A673 (cell line): ENCODE measurements around the gene GANC. TPM values are rescaled to one million over a fixed set of nuclear protein-coding genes. Genes with fewer than 3 reads are reported as not detected.

ENCODE experiments used
- BruUV-seq: library from RNA; stranded (reverse); fragments of 400-500 nt; replicated peaks from 2 replicates; lab custom pipeline; 2021; lab: Mats Ljungman, UMichigan
- CTCF ChIA-PET: fragments of 300-600 bp; sonication (Branson Sonifier 250); formaldehyde crosslinking; loops from one replicate; lab custom pipeline; 2022; ENCODE audit warnings: antibody characterized with exemption; lab: Charles Lee
- POLR2A ChIA-PET: fragments of 300-600 bp; sonication (Branson Sonifier 250); formaldehyde crosslinking; loops from one replicate; lab custom pipeline; 2022; ENCODE audit warnings: antibody characterized with exemption; ENCODE audit not compliant: low non-redundant PET; lab: Charles Lee
- DNase-seq: peaks from one replicate; pipeline ENCODE4 v3.0.0-alpha.2; 2015; ENCODE audit warnings: low spot score
- H3K27ac ChIP-seq: fragments of 200-600 bp; sonication (generic); 2 replicates; pipeline ENCODE4 v1.5.1; 2016; ENCODE audit warnings: mixed run types, low read depth, mild to moderate bottlenecking, mixed read lengths, antibody characterized with exemption, low read length; ENCODE audit not compliant: poor library complexity, severe bottlenecking
- H3K27me3 ChIP-seq: fragments of 200-600 bp; sonication (generic); replicated peaks from 2 replicates; pipeline ENCODE4 v1.6.1; 2017; ENCODE audit warnings: mixed run types, low read depth, mild to moderate bottlenecking, mixed read lengths, antibody characterized with exemption, low read length; ENCODE audit not compliant: insufficient read depth, poor library complexity
- H3K36me3 ChIP-seq: fragments of 200-600 bp; sonication (generic); 2 replicates; pipeline ENCODE4 v1.6.1; 2016; ENCODE audit warnings: mixed run types, mild to moderate bottlenecking, mixed read lengths, antibody characterized with exemption, low read length; ENCODE audit not compliant: insufficient read depth, poor library complexity, severe bottlenecking
- H3K4me1 ChIP-seq: fragments of 200-600 bp; sonication (generic); 2 replicates; pipeline ENCODE4 v1.6.1; 2017; ENCODE audit warnings: mixed run types, mild to moderate bottlenecking, mixed read lengths, antibody characterized with exemption, low read length; ENCODE audit not compliant: insufficient read depth, poor library complexity, severe bottlenecking
- H3K4me3 ChIP-seq: fragments of 200-600 bp; sonication (generic); 2 replicates; pipeline ENCODE4 v1.5.1; 2016; ENCODE audit warnings: low read depth, mixed run types, mild to moderate bottlenecking, mixed read lengths, low read length; ENCODE audit not compliant: poor library complexity, severe bottlenecking
- H3K9me3 ChIP-seq: fragments of 200-600 bp; sonication (generic); 2 replicates; pipeline ENCODE4 v1.6.1; 2016; ENCODE audit warnings: mixed run types, low read depth, mild to moderate bottlenecking, mixed read lengths, antibody characterized with exemption, low read length; ENCODE audit not compliant: poor library complexity, severe bottlenecking
- EZH2 ChIP-seq: fragments of 200-600 bp; sonication (generic); IDR thresholded peaks from 2 replicates; pipeline ENCODE4 v1.6.1; 2017; ENCODE audit warnings: borderline replicate concordance, low read depth, mild to moderate bottlenecking, mixed read lengths, antibody characterized with exemption, low read length; ENCODE audit not compliant: poor library complexity, severe bottlenecking
- intact Hi-C: fragments of 100-400 bp; cut with micrococcal nuclease; formaldehyde crosslinking; loops from one replicate; pipeline ENCODE4 v1.10.0; 2022; ENCODE audit not compliant: unreplicated experiment
- total RNA-seq: library from RNA; stranded (reverse); gene quantifications from 2 replicates; pipeline ENCODE4 v1.2.3, GENCODE V29; 2021
- TF ChIP-seq, protein P1 (sequence below): fragments of 300-800, 200-600 bp; sonication (generic); conservative IDR thresholded peaks from 2 replicates; pipeline ENCODE4 v1.5.1; 2017; ENCODE audit warnings: low read depth, mild to moderate bottlenecking, antibody characterized with exemption, low read length, moderate library complexity, mixed read lengths

GANC gene
- total RNA-seq, 1 experiment from 2014 or later = 28.2 TPM

DNA sequence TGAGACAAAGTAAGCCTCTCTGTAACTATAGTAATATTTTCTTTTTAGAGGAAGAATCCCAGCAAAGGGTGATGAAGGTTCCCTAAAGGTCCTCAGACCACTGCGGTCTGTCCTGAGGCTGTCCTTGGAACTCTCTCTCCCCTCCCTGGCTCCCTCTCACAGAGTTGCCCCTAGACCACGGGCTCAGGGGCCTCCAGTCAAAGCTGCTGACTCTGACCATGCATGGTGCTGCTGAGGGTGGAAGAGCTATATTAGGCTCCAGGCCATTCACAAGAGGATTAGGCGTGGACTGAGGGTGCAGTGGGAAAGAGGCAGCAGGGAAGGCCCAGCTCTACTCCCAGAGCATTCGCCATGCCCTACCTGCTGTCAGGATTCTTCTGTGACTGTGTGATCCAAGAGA, 100.9 kb downstream of the GANC start:
- POLR2A ChIA-PET = no interaction called here
- intact Hi-C loops = loop anchor here (10.0 kb wide), 1 partner anchor 59 kb away; no protein-coding TSS in a partner anchor
- no TSS peak for BruUV-seq

GRCh38 chr15:42374810-42375209, 101.8 kb downstream of the GANC start:
- CTCF ChIA-PET = interaction anchor here (0.6 to 0.7 kb wide), 2 partner anchors 10 to 176 kb away, joined by 6 to 9 read pairs; no protein-coding TSS in a partner anchor
- TF ChIP-seq, protein P1, sequence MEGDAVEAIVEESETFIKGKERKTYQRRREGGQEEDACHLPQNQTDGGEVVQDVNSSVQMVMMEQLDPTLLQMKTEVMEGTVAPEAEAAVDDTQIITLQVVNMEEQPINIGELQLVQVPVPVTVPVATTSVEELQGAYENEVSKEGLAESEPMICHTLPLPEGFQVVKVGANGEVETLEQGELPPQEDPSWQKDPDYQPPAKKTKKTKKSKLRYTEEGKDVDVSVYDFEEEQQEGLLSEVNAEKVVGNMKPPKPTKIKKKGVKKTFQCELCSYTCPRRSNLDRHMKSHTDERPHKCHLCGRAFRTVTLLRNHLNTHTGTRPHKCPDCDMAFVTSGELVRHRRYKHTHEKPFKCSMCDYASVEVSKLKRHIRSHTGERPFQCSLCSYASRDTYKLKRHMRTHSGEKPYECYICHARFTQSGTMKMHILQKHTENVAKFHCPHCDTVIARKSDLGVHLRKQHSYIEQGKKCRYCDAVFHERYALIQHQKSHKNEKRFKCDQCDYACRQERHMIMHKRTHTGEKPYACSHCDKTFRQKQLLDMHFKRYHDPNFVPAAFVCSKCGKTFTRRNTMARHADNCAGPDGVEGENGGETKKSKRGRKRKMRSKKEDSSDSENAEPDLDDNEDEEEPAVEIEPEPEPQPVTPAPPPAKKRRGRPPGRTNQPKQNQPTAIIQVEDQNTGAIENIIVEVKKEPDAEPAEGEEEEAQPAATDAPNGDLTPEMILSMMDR = no peak
- TF ChIP-seq EZH2 = no peak
- Histone ChIP-seq H3K4me3 (no peak overlapping the region), H3K4me1 (no peaks in the 10 kb centered on the region), H3K36me3 (no peaks in the 10 kb centered on the region), H3K27ac (no peak overlapping the region), H3K27me3 (no peaks in the 10 kb centered on the region), H3K9me3 (no peaks in the 10 kb centered on the region)
- intact Hi-C loops = loop anchor here (10.0 kb wide), 1 partner anchor 60 kb away; no protein-coding TSS in a partner anchor
- no TSS peak for BruUV-seq
- POLR2A ChIA-PET = no interaction called here
- DNase-seq = no peak

More for the DNA sequence above, 100.9 kb downstream of the GANC start:
- no peak overlapping the region for H3K27ac ChIP-seq
- H3K4me3 ChIP-seq = no peak overlapping the region
- CTCF ChIA-PET = no interaction called here
- no peak for DNase-seq
- H3K36me3 ChIP-seq = no peaks in the 10 kb centered on the region
- no peaks in the 10 kb centered on the region for H3K4me1 ChIP-seq
- no peaks in the 10 kb centered on the region for H3K27me3 ChIP-seq
- H3K9me3 ChIP-seq = no peaks in the 10 kb centered on the region
- no peak for TF ChIP-seq EZH2
- TF ChIP-seq, protein P1 = no peak

DNA sequence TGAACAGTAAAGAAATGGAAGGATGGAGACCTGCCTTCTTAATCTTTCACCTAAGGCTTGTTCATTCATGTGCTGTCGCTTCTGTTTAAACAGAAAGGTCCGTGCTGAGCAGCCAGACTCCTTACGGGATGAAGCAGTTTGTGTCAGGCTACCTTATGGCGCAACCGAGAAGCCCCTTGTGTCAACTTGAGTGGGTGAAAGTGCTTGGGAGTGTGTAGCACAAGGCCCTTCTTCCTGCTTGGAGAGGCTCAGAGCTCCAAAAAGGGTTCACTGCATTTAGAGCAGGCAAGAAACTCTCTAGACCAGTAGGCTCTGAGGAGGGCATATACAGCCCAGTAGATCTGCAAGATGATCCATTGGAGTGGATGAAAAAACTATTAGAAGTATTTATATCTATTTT, 102.3 kb downstream of the GANC start:
- Histone ChIP-seq H3K9me3 (no peaks in the 10 kb centered on the region), H3K36me3 (no peaks in the 10 kb centered on the region), H3K4me3 (no peak overlapping the region), H3K27ac (no peak overlapping the region), H3K27me3 (no peaks in the 10 kb centered on the region), H3K4me1 (no peaks in the 10 kb centered on the region)
- no TSS peak for BruUV-seq
- intact Hi-C loops = loop anchor here (10.0 kb wide), 1 partner anchor 60 kb away; no protein-coding TSS in a partner anchor
- TF ChIP-seq, protein P1 = no peak
- TF ChIP-seq EZH2 = no peak
- ChIA-PET CTCF (interaction anchor here (0.6 to 0.7 kb wide), 2 partner anchors 10 to 177 kb away, joined by 6 to 9 read pairs; no protein-coding TSS in a partner anchor), POLR2A (no interaction called here)
- DNase-seq = no peak
